Measurements from ENCODE around the gene DAPL1. TPM values are rescaled to one million over a fixed set of nuclear protein-coding genes. Genes with fewer than 3 reads are reported as not detected.

The DAPL1 gene
- total RNA-seq, 2 donors from 2014 or later = 0.48 TPM; not detected in 1

DNA sequence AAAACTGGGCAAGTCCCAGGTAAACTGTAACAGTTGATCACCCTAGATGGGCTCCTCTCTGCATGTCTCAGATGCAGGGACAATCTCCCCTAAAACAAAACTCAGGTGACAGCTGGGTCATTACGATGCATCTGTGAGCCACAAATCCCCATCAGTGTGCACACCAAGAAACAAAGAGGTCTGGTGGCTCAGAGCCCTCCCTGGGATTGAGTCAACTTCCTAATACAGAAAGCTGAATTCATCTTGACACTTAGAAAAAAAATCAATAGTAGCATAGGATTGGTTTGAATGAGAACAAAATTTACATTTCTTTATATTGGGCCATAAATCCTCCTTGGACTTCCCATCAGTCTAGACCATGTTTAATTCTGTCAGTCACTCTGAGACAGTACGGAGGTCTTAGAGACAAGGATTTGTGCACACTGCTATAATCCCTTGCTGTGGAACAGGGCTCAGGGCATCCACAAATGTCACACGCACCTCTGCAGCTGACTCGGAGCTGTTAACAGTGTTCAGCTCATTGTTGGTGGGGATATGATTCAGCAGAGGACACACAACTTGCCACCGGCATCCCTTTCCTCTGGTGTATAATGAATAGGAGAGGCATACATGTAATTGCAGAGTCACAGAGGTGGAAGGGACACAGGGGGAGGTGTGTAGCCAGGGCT is 44.5 kb upstream of the DAPL1 start:
- H3K4me3 ChIP-seq = no peak overlapping the region
- H3K9ac ChIP-seq (ENCODE audit: low read depth in 2 of 2, low read length in 2 of 2) = no peak overlapping the region
- H3K27me3 ChIP-seq = peaks cover 4% of the 10 kb centered on the region
- no peaks in the 10 kb centered on the region for H3K4me1 ChIP-seq
- H3K27ac ChIP-seq = no peak overlapping the region
- DNase-seq = no peak
- no peak for TF ChIP-seq CTCF (IDR thresholded peaks at IDR 0.05)
- no peaks in the 10 kb centered on the region for H3K9me3 ChIP-seq
- intact Hi-C loops (cut with DNase I) = loop anchor here (5.0 to 10.0 kb wide), 2 partner anchors 566 to 718 kb away; no protein-coding TSS in a partner anchor
- no peaks in the 10 kb centered on the region for H3K36me3 ChIP-seq

GRCh38 chr2:158753641-158754611 is 41.2 kb upstream of the DAPL1 start:
- Histone ChIP-seq H3K9me3 (no peaks in the 10 kb centered on the region), H3K27me3 (peaks cover 4% of the 10 kb centered on the region), H3K36me3 (no peaks in the 10 kb centered on the region), H3K27ac (no peak overlapping the region), H3K4me3 (peak overlapping the region; percentile 9), H3K9ac (ENCODE audit: low read depth in 2 of 2, low read length in 2 of 2) (no peak overlapping the region), H3K4me1 (no peaks in the 10 kb centered on the region)
- peak; percentile 82 for TF ChIP-seq CTCF (IDR thresholded peaks at IDR 0.05)
- peak; percentile 41 for DNase-seq
- intact Hi-C loops (cut with DNase I) = loop anchor here (5.0 to 10.0 kb wide), 2 partner anchors 569 to 722 kb away; no protein-coding TSS in a partner anchor

DNA sequence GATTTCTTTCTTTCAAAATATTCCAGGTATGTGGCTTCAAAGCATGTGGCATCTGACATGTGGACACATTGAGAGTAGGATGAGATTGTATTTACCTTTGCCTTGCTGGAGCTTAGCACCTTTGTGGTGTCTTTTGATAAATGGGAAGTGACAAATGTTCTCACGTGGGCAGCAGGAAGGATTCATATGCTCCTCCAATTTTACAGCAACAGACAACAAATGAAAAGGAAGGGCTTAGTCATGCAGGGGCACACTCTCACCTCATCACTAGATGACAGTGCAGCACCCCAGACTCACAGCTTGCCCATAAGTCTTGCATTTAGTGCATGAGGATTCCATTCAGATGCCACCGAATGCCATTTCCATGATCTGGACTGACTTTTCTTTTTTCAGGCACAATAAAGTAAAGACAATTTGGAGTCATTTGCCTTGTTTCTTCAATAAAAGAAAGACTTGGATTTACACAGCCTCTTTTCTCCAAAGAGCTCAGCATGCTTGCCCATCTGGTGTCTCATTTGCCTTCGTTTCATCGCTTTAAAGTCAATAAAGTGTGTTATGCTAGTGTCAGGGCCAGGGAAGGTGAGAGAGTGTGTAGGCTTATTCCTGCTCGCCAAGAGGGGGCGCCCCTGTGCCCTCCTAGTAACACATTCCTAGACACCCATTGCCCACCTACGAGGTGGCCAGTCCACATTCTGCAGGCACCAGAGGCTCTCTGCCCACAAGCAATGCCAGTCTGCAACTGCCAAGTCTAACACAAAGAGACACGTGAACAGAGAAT is 39.6 kb upstream of the DAPL1 start:
- Histone ChIP-seq H3K36me3 (no peaks in the 10 kb centered on the region), H3K4me3 (no peak overlapping the region), H3K9ac (ENCODE audit: low read depth in 2 of 2, low read length in 2 of 2) (no peak overlapping the region), H3K27me3 (peaks cover 4% of the 10 kb centered on the region), H3K27ac (no peak overlapping the region), H3K4me1 (no peaks in the 10 kb centered on the region), H3K9me3 (no peaks in the 10 kb centered on the region)
- intact Hi-C loops (cut with DNase I) = loop anchor here (10.0 kb wide), 1 partner anchor 571 kb away; no protein-coding TSS in a partner anchor
- peak; percentile 15 for TF ChIP-seq CTCF (IDR thresholded peaks at IDR 0.05)
- DNase-seq = no peak

DNA sequence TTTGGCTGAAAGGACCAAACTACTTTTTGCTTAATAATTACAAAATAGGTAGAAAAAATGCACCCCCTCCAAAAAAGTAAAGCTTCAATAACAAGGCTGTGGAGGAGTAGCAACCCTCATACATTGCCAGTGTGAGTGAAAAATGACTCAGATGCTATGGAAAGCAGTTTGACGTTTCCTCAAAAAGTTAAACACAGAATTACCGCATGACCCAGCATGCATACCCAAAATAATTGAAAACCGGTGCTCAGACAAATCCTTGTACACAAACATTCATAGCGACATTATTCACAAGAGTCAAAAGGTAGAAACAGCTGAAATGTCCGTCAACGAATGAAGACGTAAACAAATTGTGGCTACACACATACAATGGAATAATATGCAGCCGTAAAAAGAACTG is 38.8 kb upstream of the DAPL1 start:
- peaks cover 4% of the 10 kb centered on the region for H3K27me3 ChIP-seq
- no peaks in the 10 kb centered on the region for H3K9me3 ChIP-seq
- H3K27ac ChIP-seq = no peak overlapping the region
- no peaks in the 10 kb centered on the region for H3K4me1 ChIP-seq
- intact Hi-C loops (cut with DNase I) = loop anchor here (10.0 kb wide), 1 partner anchor 572 kb away; no protein-coding TSS in a partner anchor
- no peak for DNase-seq
- no peak overlapping the region for H3K4me3 ChIP-seq
- H3K36me3 ChIP-seq = no peaks in the 10 kb centered on the region
- H3K9ac ChIP-seq (ENCODE audit: low read depth in 2 of 2, low read length in 2 of 2) = no peak overlapping the region
- no peak for TF ChIP-seq CTCF (IDR thresholded peaks at IDR 0.05)

- H3K27me3 ChIP-seq = peaks cover 4% of the 10 kb centered on the region
- intact Hi-C loops (cut with DNase I) = loop anchor here (10.0 kb wide), 1 partner anchor 572 kb away; no protein-coding TSS in a partner anchor
- H3K9ac ChIP-seq (ENCODE audit: low read depth in 2 of 2, low read length in 2 of 2) = no peak overlapping the region
- H3K27ac ChIP-seq = no peak overlapping the region
- no peaks in the 10 kb centered on the region for H3K9me3 ChIP-seq
- H3K4me1 ChIP-seq = no peaks in the 10 kb centered on the region
- no peak for TF ChIP-seq CTCF (IDR thresholded peaks at IDR 0.05)
- H3K36me3 ChIP-seq = no peaks in the 10 kb centered on the region
- no peak for DNase-seq
- H3K4me3 ChIP-seq = no peak overlapping the region
Measured at GRCh38 chr2:158756976-158757375, 38.1 kb upstream of the DAPL1 start.
